Sigmoid colon (tissue), 4 donors: ENCODE data around the gene GNAI2.
A peak's percentile ranks its signal among the peaks of the same experiment; 100 is the strongest.

Source experiments
- CTCF ChIP-seq, 4 experiments: fragments of 450-650 bp in 3 of 4; fragments of 200-600 bp in 1 of 4; IDR thresholded peaks; one replicate each; pipeline ENCODE4 v1.5.1; 2016 to 2019; ENCODE audit warnings: antibody characterized with exemption in 4 of 4, mild to moderate bottlenecking in 3 of 4, moderate library complexity in 2 of 4
- POLR2A ChIP-seq, 2 donors: fragments of 450-650 bp; IDR thresholded peaks; one replicate each; pipeline ENCODE4 v1.6.1; 2016; ENCODE audit warnings: antibody characterized with exemption in 2 of 2, mild to moderate bottlenecking in 2 of 2, moderate library complexity in 2 of 2
- POLR2AphosphoS5 ChIP-seq, 4 donors: sonication (generic); formaldehyde crosslinking; IDR thresholded peaks; one replicate each; pipeline ENCODE4 v1.6.1; 2017; ENCODE audit warnings: antibody characterized with exemption in 4 of 4

GRCh38 chr3:50260027-50260941 is 24.3 kb downstream of the GNAI2 start:
- peak in 1 of 2 donors; percentile 30 for TF ChIP-seq POLR2A (IDR thresholded peaks at IDR 0.05)
- TF ChIP-seq CTCF (IDR thresholded peaks at IDR 0.05), result peak; percentile 92 to 99 (median 96)
- TF ChIP-seq POLR2AphosphoS5 (IDR thresholded peaks at IDR 0.05), result peak; percentile 74 to 90 (median 84)
